ENCODE data around the gene TMEM238.

TMEM238 gene

GRCh38 chr19:55386493-55386971, 2.4 kb upstream of the TMEM238 start:
- H3K27ac ChIP-seq (ENCODE audit: low read depth, low read length): no peak overlapping the region

DNA sequence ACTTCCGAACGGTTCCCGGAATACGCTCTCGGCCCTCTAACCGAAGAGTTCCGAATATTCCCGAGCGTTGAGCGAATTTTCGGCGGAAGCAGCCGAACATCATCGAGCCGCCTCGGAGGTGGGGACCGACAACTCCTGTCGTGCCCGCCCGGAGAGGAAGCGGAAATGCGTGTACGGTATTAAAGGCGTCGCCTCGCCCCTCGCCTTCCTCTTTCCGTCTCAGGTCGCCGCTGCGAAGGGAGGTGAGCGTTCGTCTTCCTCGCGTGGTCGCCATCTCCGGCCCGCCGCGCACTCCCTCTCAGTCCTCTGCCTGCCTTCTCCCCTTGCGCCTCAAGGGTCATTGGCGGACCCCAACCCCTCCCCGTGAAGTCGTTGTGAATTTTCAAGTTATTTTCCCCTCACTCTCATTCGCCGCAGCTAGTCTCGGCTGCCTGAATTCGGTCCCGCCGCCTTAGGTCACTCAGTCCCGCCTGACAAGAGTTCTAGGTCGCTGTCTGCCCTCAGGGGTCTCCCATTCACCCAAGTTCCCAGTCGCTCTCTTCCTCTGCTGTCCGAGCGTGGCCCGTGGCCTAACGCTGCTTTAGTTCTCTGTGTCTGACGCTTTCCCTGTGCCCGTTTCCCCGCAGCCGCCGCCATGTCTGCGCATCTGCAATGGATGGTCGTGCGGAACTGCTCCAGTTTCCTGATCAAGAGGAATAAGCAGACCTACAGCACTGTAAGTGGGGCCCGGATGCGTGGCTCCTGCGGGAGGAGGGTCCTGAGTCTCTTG, 1.8 kb upstream of the TMEM238 start, which contains the start of gene RPL28:
RPL28 (plus strand) TSS at position 209 of the 769 bp plus-strand sequence; CDS start at position 635, 426 bp downstream.
- peak within 1 kb of the TSS; percentile 92 for H3K4me3 ChIP-seq (ENCODE audit: low read depth, low read length)
- H3K27ac ChIP-seq (ENCODE audit: low read depth, low read length): peak within 1 kb of the TSS; percentile 44
- H3K36me3 ChIP-seq (ENCODE audit: control insufficient read depth, insufficient read depth, low read length): peaks cover 45% of the 10 kb centered on the region
- peaks cover 15% of the 10 kb centered on the region for H3K27me3 ChIP-seq (ENCODE audit: control insufficient read depth, insufficient read depth, low read length)
- H3K9me3 ChIP-seq (ENCODE audit: control insufficient read depth, insufficient read depth, low read depth, low read length): no peaks in the 10 kb centered on the region
- H3K9ac ChIP-seq (ENCODE audit: low read length): peak within 1 kb of the TSS; percentile 96
- H3K4me1 ChIP-seq (ENCODE audit: control insufficient read depth, insufficient read depth, low read length): peaks cover 48% of the 10 kb centered on the region

More at GRCh38 chr19:55386493-55386971, 2.4 kb upstream of the TMEM238 start:
- H3K36me3 ChIP-seq (ENCODE audit: control insufficient read depth, insufficient read depth, low read length): peaks cover 45% of the 10 kb centered on the region
- H3K9ac ChIP-seq (ENCODE audit: low read length): peak overlapping the region; percentile 96
- H3K4me3 ChIP-seq (ENCODE audit: low read depth, low read length): peak overlapping the region; percentile 92
- H3K27me3 ChIP-seq (ENCODE audit: control insufficient read depth, insufficient read depth, low read length): peaks cover 14% of the 10 kb centered on the region
- H3K4me1 ChIP-seq (ENCODE audit: control insufficient read depth, insufficient read depth, low read length): peaks cover 52% of the 10 kb centered on the region
- no peaks in the 10 kb centered on the region for H3K9me3 ChIP-seq (ENCODE audit: control insufficient read depth, insufficient read depth, low read depth, low read length)

- H3K9me3 ChIP-seq (ENCODE audit: control insufficient read depth, insufficient read depth, low read depth, low read length): no peaks in the 10 kb centered on the region
- peak overlapping the region; percentile 44 for H3K27ac ChIP-seq (ENCODE audit: low read depth, low read length)
- peaks cover 43% of the 10 kb centered on the region for H3K36me3 ChIP-seq (ENCODE audit: control insufficient read depth, insufficient read depth, low read length)
- H3K4me1 ChIP-seq (ENCODE audit: control insufficient read depth, insufficient read depth, low read length): peaks cover 41% of the 10 kb centered on the region
- H3K9ac ChIP-seq (ENCODE audit: low read length): peak overlapping the region; percentile 70
- H3K4me3 ChIP-seq (ENCODE audit: low read depth, low read length): peak overlapping the region; percentile 92
- H3K27me3 ChIP-seq (ENCODE audit: control insufficient read depth, insufficient read depth, low read length): peaks cover 15% of the 10 kb centered on the region
Observed at GRCh38 chr19:55384920-55385723, 1.0 kb upstream of the TMEM238 start.

DNA sequence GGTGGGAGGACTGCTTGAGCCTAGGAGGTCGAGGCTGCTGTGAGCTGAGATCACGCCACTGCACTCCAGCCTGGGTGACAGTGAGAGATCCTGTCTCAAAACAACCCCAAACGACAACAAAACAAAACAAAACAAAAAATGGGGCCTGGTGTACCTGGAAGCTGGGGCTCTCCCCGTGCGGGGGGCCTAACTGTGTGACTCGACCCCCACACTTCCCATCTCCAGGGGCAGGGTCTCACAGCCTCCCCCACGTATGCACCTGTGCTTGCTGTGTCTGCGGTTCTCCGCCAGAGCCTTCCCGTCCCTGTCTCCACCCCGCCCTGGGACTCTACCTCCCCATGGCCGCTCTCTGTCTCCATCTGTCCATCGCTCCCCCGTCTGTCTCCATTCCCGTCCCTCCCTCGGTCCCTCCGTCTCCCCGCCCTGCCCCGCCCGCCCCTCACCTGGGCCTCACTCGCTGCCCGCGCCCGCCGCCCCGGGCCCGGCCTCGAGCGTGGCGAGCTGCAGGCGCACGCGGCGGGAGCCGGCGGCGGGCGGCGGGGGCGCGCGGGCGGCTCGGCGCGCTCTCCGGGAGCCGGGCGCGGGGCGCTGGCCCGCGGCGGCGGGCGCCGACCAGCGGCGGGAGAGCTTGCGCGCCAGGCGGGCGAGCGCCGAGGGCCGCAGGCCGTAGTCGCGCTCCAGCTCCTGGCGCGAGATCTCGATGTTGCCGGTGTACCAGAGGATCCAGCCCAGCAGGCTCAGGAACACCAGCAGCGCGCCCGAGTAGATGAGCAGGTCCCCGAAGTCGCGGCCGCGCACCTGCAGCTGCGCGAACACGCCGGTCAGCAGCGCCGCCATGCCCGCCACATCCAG, 587 bp downstream of the TMEM238 start:
- Histone ChIP-seq H3K27me3 (ENCODE audit: control insufficient read depth, insufficient read depth, low read length) (peaks cover 26% of the 10 kb centered on the region), H3K9me3 (ENCODE audit: control insufficient read depth, insufficient read depth, low read depth, low read length) (no peaks in the 10 kb centered on the region), H3K27ac (ENCODE audit: low read depth, low read length) (no peak overlapping the region), H3K9ac (ENCODE audit: low read length) (peak overlapping the region; percentile 70), H3K36me3 (ENCODE audit: control insufficient read depth, insufficient read depth, low read length) (peaks cover 27% of the 10 kb centered on the region), H3K4me1 (ENCODE audit: control insufficient read depth, insufficient read depth, low read length) (peaks cover 25% of the 10 kb centered on the region), H3K4me3 (ENCODE audit: low read depth, low read length) (peak overlapping the region; percentile 92)

DNA sequence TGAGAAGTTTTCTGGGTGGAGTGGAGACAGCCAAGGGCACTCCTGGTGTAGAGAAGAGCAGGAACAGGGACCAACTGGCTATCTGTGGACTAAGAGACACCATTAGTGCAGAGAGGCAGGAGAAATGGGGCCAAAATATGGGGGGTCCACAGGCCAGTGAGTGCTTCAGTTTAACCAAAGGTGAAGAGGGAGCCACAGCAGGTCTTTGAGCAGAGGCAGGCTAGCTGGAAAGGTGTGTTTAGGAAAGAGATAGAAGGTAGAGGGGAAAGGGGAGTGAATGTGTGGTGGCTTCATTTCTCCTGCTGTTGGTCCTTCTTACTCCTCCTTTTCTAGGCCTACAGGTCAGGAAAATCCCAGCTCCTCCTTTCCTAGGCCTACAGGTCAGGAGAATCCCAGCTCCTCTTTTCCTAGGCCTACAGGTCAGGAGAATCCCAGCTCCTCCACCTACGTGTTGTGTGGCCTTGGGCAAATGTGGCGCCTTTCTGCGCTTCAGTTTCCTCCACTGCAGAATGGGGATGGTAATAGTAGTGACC, 1.5 kb downstream of the TMEM238 start:
- Histone ChIP-seq H3K27me3 (ENCODE audit: control insufficient read depth, insufficient read depth, low read length) (peaks cover 32% of the 10 kb centered on the region), H3K4me1 (ENCODE audit: control insufficient read depth, insufficient read depth, low read length) (peaks cover 22% of the 10 kb centered on the region), H3K36me3 (ENCODE audit: control insufficient read depth, insufficient read depth, low read length) (peaks cover 18% of the 10 kb centered on the region), H3K27ac (ENCODE audit: low read depth, low read length) (no peak overlapping the region), H3K4me3 (ENCODE audit: low read depth, low read length) (no peak overlapping the region), H3K9ac (ENCODE audit: low read length) (no peak overlapping the region), H3K9me3 (ENCODE audit: control insufficient read depth, insufficient read depth, low read depth, low read length) (no peaks in the 10 kb centered on the region)

GRCh38 chr19:55382013-55382412, 2.1 kb downstream of the TMEM238 start:
- peaks cover 20% of the 10 kb centered on the region for H3K4me1 ChIP-seq (ENCODE audit: control insufficient read depth, insufficient read depth, low read length)
- no peak overlapping the region for H3K4me3 ChIP-seq (ENCODE audit: low read depth, low read length)
- peaks cover 12% of the 10 kb centered on the region for H3K36me3 ChIP-seq (ENCODE audit: control insufficient read depth, insufficient read depth, low read length)
- H3K9me3 ChIP-seq (ENCODE audit: control insufficient read depth, insufficient read depth, low read depth, low read length): no peaks in the 10 kb centered on the region
- H3K9ac ChIP-seq (ENCODE audit: low read length): no peak overlapping the region
- no peak overlapping the region for H3K27ac ChIP-seq (ENCODE audit: low read depth, low read length)
- peaks cover 35% of the 10 kb centered on the region for H3K27me3 ChIP-seq (ENCODE audit: control insufficient read depth, insufficient read depth, low read length)

GRCh38 chr19:55379174-55379573, 4.9 kb downstream of the TMEM238 start:
- Histone ChIP-seq H3K27ac (ENCODE audit: low read depth, low read length) (no peak overlapping the region), H3K36me3 (ENCODE audit: control insufficient read depth, insufficient read depth, low read length) (no peaks in the 10 kb centered on the region), H3K4me1 (ENCODE audit: control insufficient read depth, insufficient read depth, low read length) (peaks cover 27% of the 10 kb centered on the region), H3K27me3 (ENCODE audit: control insufficient read depth, insufficient read depth, low read length) (peaks cover 38% of the 10 kb centered on the region), H3K9me3 (ENCODE audit: control insufficient read depth, insufficient read depth, low read depth, low read length) (no peaks in the 10 kb centered on the region), H3K9ac (ENCODE audit: low read length) (no peak overlapping the region), H3K4me3 (ENCODE audit: low read depth, low read length) (no peak overlapping the region)

GRCh38 chr19:55377356-55378131, 6.5 kb downstream of the TMEM238 start:
- Histone ChIP-seq H3K9me3 (ENCODE audit: control insufficient read depth, insufficient read depth, low read depth, low read length) (no peaks in the 10 kb centered on the region), H3K9ac (ENCODE audit: low read length) (peak overlapping the region; percentile 49), H3K4me1 (ENCODE audit: control insufficient read depth, insufficient read depth, low read length) (peaks cover 39% of the 10 kb centered on the region), H3K27ac (ENCODE audit: low read depth, low read length) (no peak overlapping the region), H3K36me3 (ENCODE audit: control insufficient read depth, insufficient read depth, low read length) (no peaks in the 10 kb centered on the region), H3K4me3 (ENCODE audit: low read depth, low read length) (peak overlapping the region; percentile 60), H3K27me3 (ENCODE audit: control insufficient read depth, insufficient read depth, low read length) (peaks cover 35% of the 10 kb centered on the region)

DNA sequence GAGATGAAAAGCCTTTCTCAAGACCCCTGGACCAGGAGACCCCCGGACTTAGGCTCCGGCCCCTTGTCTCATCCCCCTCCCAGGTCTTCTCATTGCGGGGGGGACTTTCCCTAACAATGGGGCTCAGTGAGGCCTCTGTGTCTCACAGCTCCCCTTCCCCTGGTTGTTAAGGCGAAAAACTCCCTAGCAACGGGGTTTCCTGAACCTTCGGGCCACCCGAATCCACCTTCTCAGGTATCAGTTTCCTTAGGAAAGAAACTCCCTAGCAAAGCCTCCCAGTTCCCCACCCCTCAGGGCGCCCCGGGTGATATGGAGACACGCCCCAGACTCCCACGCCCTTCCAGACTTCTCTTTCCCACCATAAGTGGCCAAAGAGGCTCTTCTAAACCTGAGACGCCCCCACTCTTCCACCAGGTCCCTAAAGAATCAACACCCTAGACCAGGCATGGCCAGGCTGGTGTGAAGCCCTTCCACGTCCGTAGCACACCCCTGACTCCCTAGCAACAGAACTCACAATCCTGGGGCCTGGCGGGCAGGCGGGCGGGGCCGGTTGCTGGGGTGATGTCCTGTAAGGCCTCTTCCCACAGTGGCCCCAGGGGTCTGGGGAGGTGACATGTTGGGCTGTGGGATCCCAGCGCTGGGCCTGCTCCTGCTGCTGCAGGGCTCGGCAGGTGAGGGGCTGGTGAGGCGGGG, 7.7 kb downstream of the TMEM238 start, which contains the start of gene TMEM190:
TMEM190 (plus strand) TSS at position 586 of the 693 bp plus-strand sequence; CDS start at position 614, 28 bp downstream.
- peaks cover 35% of the 10 kb centered on the region for H3K27me3 ChIP-seq (ENCODE audit: control insufficient read depth, insufficient read depth, low read length)
- H3K9ac ChIP-seq (ENCODE audit: low read length): peak within 1 kb of the TSS; percentile 13
- no peaks in the 10 kb centered on the region for H3K9me3 ChIP-seq (ENCODE audit: control insufficient read depth, insufficient read depth, low read depth, low read length)
- peak within 1 kb of the TSS; percentile 60 for H3K4me3 ChIP-seq (ENCODE audit: low read depth, low read length)
- no peaks in the 10 kb centered on the region for H3K36me3 ChIP-seq (ENCODE audit: control insufficient read depth, insufficient read depth, low read length)
- no peak within 1 kb of the TSS for H3K27ac ChIP-seq (ENCODE audit: low read depth, low read length)
- peaks cover 45% of the 10 kb centered on the region for H3K4me1 ChIP-seq (ENCODE audit: control insufficient read depth, insufficient read depth, low read length)

Data from HUES6 (cell line).